GM12878 (cell line): ENCODE data around the gene SAMD7. TPM values are rescaled to one million over a fixed set of nuclear protein-coding genes. Genes with fewer than 3 reads are reported as not detected.

Source experiments
- ATAC-seq: fragments of 200-7000 bp; cut with Tn5 transposase; 3 replicates; pipeline ENCODE4 v1.9.1; 2020; ENCODE audit warnings: mild to moderate bottlenecking, moderate library complexity
- BruUV-seq: library from RNA; stranded (reverse); fragments of 400-500 nt; replicated peaks from 2 replicates; lab custom pipeline; 2021; lab: Mats Ljungman, UMichigan
- CTCF ChIA-PET: fragments of 300-600 bp; sonication (Branson Sonifier 250); formaldehyde crosslinking; extraction: SDS; loops from one replicate; lab custom pipeline; 2021; ENCODE audit warnings: inconsistent platforms; lab: Yijun Ruan, JAX
- POLR2A ChIA-PET: fragments of 350-600 bp; formaldehyde crosslinking; extraction: SDS; loops from one replicate; lab custom pipeline; 2021; ENCODE audit warnings: inconsistent platforms; lab: Charles Lee
- RAD21 ChIA-PET: fragments of 300-600 bp; sonication (Branson Sonifier 250); formaldehyde crosslinking; loops from one replicate; lab custom pipeline; 2023; ENCODE audit warnings: antibody characterized with exemption; ENCODE audit not compliant: unreplicated experiment; lab: Charles Lee
- SMC1A ChIA-PET: fragments of 300-600 bp; sonication (Branson Sonifier 250); formaldehyde crosslinking; loops from one replicate; lab custom pipeline; 2023; ENCODE audit not compliant: unreplicated experiment, uncharacterized antibody; lab: Charles Lee
- DNase-seq: peaks from one replicate; pipeline ENCODE4 v3.0.0-alpha.2; 2011; ENCODE audit warnings: low read depth, low spot score
- FAIRE-seq: peaks from 3 replicates; lab custom pipeline; 2011; peaks lifted over from hg19 to GRCh38; lab: Jason Lieb, UNC
- H2AFZ ChIP-seq: 2 replicates; pipeline ENCODE4 v1.6.0; 2011; ENCODE audit warnings: low read depth, low read length, control low read depth; ENCODE audit not compliant: control insufficient read depth
- H3K27ac ChIP-seq: 2 replicates; pipeline ENCODE4 v1.5.1; 2011; ENCODE audit warnings: control low read depth; ENCODE audit not compliant: control insufficient read depth, insufficient read depth
- H3K27me3 ChIP-seq, 2 experiments: replicated peaks in 1 of 2; 2 replicates each; pipeline versions ENCODE4 v1.6.0 to v1.6.1; 2011; ENCODE audit warnings: low read length in 1 of 2; ENCODE audit not compliant: control insufficient read depth in 2 of 2, insufficient read depth in 2 of 2
- H3K36me3 ChIP-seq, 2 experiments: 2 replicates each; pipeline ENCODE4 v1.5.1; 2011; ENCODE audit warnings: low read length in 1 of 2; ENCODE audit not compliant: control insufficient read depth in 2 of 2, insufficient read depth in 2 of 2
- H3K4me1 ChIP-seq: 2 replicates; pipeline ENCODE4 v1.6.1; 2011; ENCODE audit warnings: mild to moderate bottlenecking, low read length, moderate library complexity, mixed read lengths; ENCODE audit not compliant: control insufficient read depth, insufficient read depth
- H3K4me2 ChIP-seq: 2 replicates; pipeline ENCODE4 v1.6.0; 2011; ENCODE audit warnings: control low read depth; ENCODE audit not compliant: control insufficient read depth, insufficient read depth
- H3K4me3 ChIP-seq: fragments of 200-600 bp; sonication (generic); 2 replicates; pipeline ENCODE4 v1.5.1; 2016
- H3K79me2 ChIP-seq: 2 replicates; pipeline ENCODE4 v1.6.0; 2011; ENCODE audit warnings: low read length; ENCODE audit not compliant: control insufficient read depth, insufficient read depth
- H3K9ac ChIP-seq: 2 replicates; pipeline ENCODE4 v1.8.0; 2011; ENCODE audit warnings: low read length, control low read depth, mixed read lengths; ENCODE audit not compliant: control insufficient read depth, insufficient read depth
- H3K9me3 ChIP-seq: replicated peaks from 3 replicates; pipeline ENCODE4 v1.5.1; 2011; ENCODE audit warnings: mild to moderate bottlenecking, low read length; ENCODE audit not compliant: control insufficient read depth, insufficient read depth
- H4K20me1 ChIP-seq: 2 replicates; pipeline ENCODE4 v1.6.0; 2011; ENCODE audit not compliant: control insufficient read depth, insufficient read depth
- EED ChIP-seq: sonication (generic); IDR thresholded peaks from 2 replicates; pipeline ENCODE4 v1.6.1; 2016; ENCODE audit warnings: antibody characterized with exemption, low read depth
- ESRRA ChIP-seq: IDR thresholded peaks from 2 replicates; pipeline ENCODE4 v1.6.1; 2012; ENCODE audit warnings: mild to moderate bottlenecking, low read length, improper control_type of control experiment
- FOXM1 ChIP-seq: IDR thresholded peaks from 2 replicates; pipeline ENCODE4 v1.6.1; 2012; ENCODE audit warnings: low read depth, mild to moderate bottlenecking, inconsistent platforms, low read length, moderate library complexity
- GATAD2B ChIP-seq: fragments of 450-650 bp; conservative IDR thresholded peaks from 2 replicates; pipeline ENCODE4 v1.6.1; 2017; ENCODE audit warnings: low read depth, mild to moderate bottlenecking, moderate library complexity
- NR2F1 ChIP-seq: fragments of 450-650 bp; conservative IDR thresholded peaks from 2 replicates; pipeline ENCODE4 v1.6.1; 2017; ENCODE audit warnings: mild to moderate bottlenecking
- NRF1 ChIP-seq: conservative IDR thresholded peaks from 2 replicates; pipeline ENCODE4 v1.6.1; 2011; ENCODE audit warnings: mild to moderate bottlenecking, low read depth, low read length, improper control_type of control experiment
- POLR2AphosphoS2 ChIP-seq: IDR thresholded peaks from 2 replicates; pipeline ENCODE4 v1.6.1; 2011; ENCODE audit warnings: low read depth, mild to moderate bottlenecking, low read length, improper control_type of control experiment, moderate library complexity
- RFX5 ChIP-seq: IDR thresholded peaks from 2 replicates; pipeline ENCODE4 v1.6.1; 2011; ENCODE audit warnings: low read depth, low read length, improper control_type of control experiment
- RUNX3 ChIP-seq: IDR thresholded peaks from 2 replicates; pipeline ENCODE4 v1.6.1; 2012; ENCODE audit warnings: low read length, inconsistent platforms
- TARDBP ChIP-seq: IDR thresholded peaks from 2 replicates; pipeline ENCODE4 v1.6.1; 2016; ENCODE audit warnings: borderline replicate concordance
- WGBS: methylation state at CpG from one replicate; pipeline ENCODE4 v1.1.6; 2016; ENCODE audit warnings: low lambda C conversion rate; ENCODE audit not compliant: insufficient replicate concordance, insufficient coverage; ENCODE audit errors: missing lambda C conversion rate; 5-methylcytosine and 5-hydroxymethylcytosine counted together
- in situ Hi-C: fragments of 300-500 bp; cut with MboI; formaldehyde crosslinking; loops from 9 replicates; pipeline ENCODE4 v1.14.3; 2018; ENCODE audit warnings: mixed read lengths
- intact Hi-C: fragments of 100-400 bp; cut with micrococcal nuclease; formaldehyde crosslinking; loops from one replicate; pipeline ENCODE4 v1.14.2; 2022; ENCODE audit not compliant: unreplicated experiment
- polyA plus RNA-seq, 11 experiments: library from polyadenylated mRNA; depleted of rRNA in 4 of 11; unstranded in 6 of 11; stranded (reverse) in 5 of 11; fragments of >200 nt; fragmentation: Nextera tagmentation in 4 of 11; fragmentation: Illumina TruSeq in 1 of 11; extraction: Ambion mirVana in 4 of 11; extraction: Trizol in 1 of 11; gene quantifications; 1 replicate in 1 of 11; 2 replicates in 10 of 11; pipeline versions ENCODE4 v1.2.1 to v1.2.3, GENCODE V29; 2011 to 2016; ENCODE audit warnings: inconsistent platforms in 2 of 11, missing spikeins in 2 of 11, low read depth in 1 of 11
- total RNA-seq, 4 experiments: library from RNA; depleted of rRNA in 3 of 4; stranded (reverse); fragments of >200 nt in 3 of 4; fragmentation: Illumina TruSeq in 1 of 4; extraction: Trizol in 1 of 4; gene quantifications; 2 replicates each; pipeline versions ENCODE4 v1.2.1 to v1.2.3, GENCODE V29; 2013 to 2021
- TF ChIP-seq, protein P1 (sequence below): fragments of 450-650 bp; IDR thresholded peaks from 2 replicates; pipeline ENCODE4 v1.6.1; 2016; ENCODE audit warnings: mild to moderate bottlenecking

Gene SAMD7
- total and polyA plus RNA-seq, 10 of the 15 experiments (the other 5 are each of a cell fraction or from before 2014, with no cell fraction given), result 0.03 to 0.11 (median 0.07) TPM; not detected in 3

DNA sequence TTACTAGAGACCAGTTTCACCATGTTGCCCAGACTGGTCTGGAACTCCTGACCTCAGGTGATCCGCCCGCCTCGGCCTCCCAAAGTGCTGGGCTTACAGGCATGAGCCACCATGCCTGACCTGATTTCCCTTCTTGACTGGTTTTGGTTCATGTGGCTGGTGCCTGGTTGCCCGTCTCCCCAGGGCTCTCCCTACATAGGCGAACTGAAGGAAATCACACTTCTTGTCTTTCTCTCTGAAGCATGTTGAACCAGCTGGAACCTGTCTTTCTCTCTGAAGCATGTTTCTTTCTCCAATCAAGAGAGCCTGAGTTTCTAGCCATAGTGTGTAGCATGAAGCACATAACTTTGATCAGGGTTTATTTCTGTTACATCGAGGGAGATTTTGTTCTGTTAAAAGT lies 16.3 kb upstream of the SAMD7 start:
- DNase-seq (no peak), ATAC-seq (no peak), FAIRE-seq (no peak)
- ChIA-PET SMC1A (no interaction called here), RAD21 (no interaction called here), CTCF (no interaction called here), POLR2A (no interaction called here)
- no peaks in the 10 kb centered on the region for H3K79me2 ChIP-seq
- H3K9ac ChIP-seq, result no peak overlapping the region
- H3K4me2 ChIP-seq, result no peak overlapping the region
- H3K27me3 ChIP-seq, result no peaks in the 10 kb centered on the region
- 61% methylated on average over 6 of the region's 6 CpGs for WGBS
- no peaks in the 10 kb centered on the region for H3K4me1 ChIP-seq
- no peak overlapping the region for H2AFZ ChIP-seq
- H3K4me3 ChIP-seq, result no peak overlapping the region
- BruUV-seq, result no TSS peak
- in situ Hi-C loops, result no loop called here
- TF ChIP-seq NR2F1 (no peak), NRF1 (no peak), POLR2AphosphoS2 (no peak), GATAD2B (no peak), RFX5 (no peak), FOXM1 (no peak), EED (no peak), TARDBP (no peak), ESRRA (no peak), RUNX3 (no peak)
- TF ChIP-seq, protein P1, sequence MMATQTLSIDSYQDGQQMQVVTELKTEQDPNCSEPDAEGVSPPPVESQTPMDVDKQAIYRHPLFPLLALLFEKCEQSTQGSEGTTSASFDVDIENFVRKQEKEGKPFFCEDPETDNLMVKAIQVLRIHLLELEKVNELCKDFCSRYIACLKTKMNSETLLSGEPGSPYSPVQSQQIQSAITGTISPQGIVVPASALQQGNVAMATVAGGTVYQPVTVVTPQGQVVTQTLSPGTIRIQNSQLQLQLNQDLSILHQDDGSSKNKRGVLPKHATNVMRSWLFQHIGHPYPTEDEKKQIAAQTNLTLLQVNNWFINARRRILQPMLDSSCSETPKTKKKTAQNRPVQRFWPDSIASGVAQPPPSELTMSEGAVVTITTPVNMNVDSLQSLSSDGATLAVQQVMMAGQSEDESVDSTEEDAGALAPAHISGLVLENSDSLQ, result no peak
- H4K20me1 ChIP-seq, result no peaks in the 10 kb centered on the region
- H3K36me3 ChIP-seq, result no peaks in the 10 kb centered on the region
- intact Hi-C loops, result no loop called here
- no peak overlapping the region for H3K27ac ChIP-seq
- no peaks in the 10 kb centered on the region; the same call in 2 of the 3 replicates for H3K9me3 ChIP-seq
